GM12801 (cell line): Measurements from ENCODE around the gene ZNF217.

Source experiments
- CTCF ChIP-seq: IDR thresholded peaks from one replicate; pipeline ENCODE4 v1.5.1; 2011; ENCODE audit warnings: control low read depth; ENCODE audit not compliant: insufficient read length; ENCODE audit errors: extremely low read depth

ZNF217 gene

GRCh38 chr20:53623134-53623453 lies 29.5 kb upstream of the ZNF217 start:
- TF ChIP-seq CTCF, result no peak

- no peak for TF ChIP-seq CTCF
Observed at GRCh38 chr20:53622247-53623133, 28.9 kb upstream of the ZNF217 start.

- no peak for TF ChIP-seq CTCF
Observed at GRCh38 chr20:53621482-53622246, 28.0 kb upstream of the ZNF217 start.

- no peak for TF ChIP-seq CTCF
Observed at GRCh38 chr20:53617791-53618489, 24.3 kb upstream of the ZNF217 start.

- TF ChIP-seq CTCF, result no peak
Observed at GRCh38 chr20:53613748-53614147, 20.1 kb upstream of the ZNF217 start.

- TF ChIP-seq CTCF, result no peak
Observed at GRCh38 chr20:53611449-53611894, 17.8 kb upstream of the ZNF217 start.
